Measurements from ENCODE around the gene ADNP.
A peak's percentile ranks its signal among the peaks of the same experiment; 100 is the strongest.
"Not testable (repeated sequence)": the region's sequence is repeated elsewhere in the genome, so short reads cannot be mapped to it uniquely, and the experiment has no call there.

ADNP gene

GRCh38 chr20:50931306-50932015 is at the start of gene ADNP:
TSS of gene ADNP (minus strand) at chr20:50931437. CDS start at chr20:50903996, 27,441 bp downstream.
- in situ Hi-C loops (cut with MboI; ENCODE audit: low pct_unique_long_range_greater_than_20kb, low sequenced_read_pairs): no loop called here
- peak; percentile 96 for DNase-seq

DNA sequence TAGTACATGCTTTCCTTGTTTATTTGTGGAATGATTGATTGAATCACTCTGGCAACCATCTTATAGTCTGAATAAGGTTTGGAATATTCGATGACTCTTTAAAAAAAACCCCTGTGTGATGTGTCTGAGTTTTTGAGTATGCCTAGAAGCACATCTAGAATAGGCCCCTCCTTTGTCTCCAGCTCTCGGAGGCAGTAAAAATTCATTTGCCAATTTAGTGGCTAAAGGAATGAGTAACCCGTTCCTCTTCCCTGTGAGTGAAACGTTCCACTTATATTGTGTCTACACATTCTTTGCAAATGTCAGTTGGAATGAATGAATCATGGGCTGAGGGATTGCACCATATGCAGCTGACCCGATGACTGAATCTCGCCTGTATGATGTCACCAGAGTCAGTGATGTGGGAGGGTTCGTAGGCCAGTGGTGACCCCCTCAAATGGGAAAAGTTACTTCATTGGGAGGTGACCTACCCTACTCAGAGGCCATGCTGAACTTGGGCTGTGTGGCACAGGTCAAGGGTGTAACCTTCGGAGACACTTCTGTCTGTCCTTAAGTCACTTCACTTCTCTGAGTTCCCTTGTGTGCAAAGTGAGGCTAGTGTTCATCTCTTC is 48.9 kb upstream of the ADNP start:
- in situ Hi-C loops (cut with MboI; ENCODE audit: low pct_unique_long_range_greater_than_20kb, low sequenced_read_pairs): loop anchor here (25.0 kb wide), 1 partner anchor 332 kb away; no protein-coding TSS in a partner anchor

DNA sequence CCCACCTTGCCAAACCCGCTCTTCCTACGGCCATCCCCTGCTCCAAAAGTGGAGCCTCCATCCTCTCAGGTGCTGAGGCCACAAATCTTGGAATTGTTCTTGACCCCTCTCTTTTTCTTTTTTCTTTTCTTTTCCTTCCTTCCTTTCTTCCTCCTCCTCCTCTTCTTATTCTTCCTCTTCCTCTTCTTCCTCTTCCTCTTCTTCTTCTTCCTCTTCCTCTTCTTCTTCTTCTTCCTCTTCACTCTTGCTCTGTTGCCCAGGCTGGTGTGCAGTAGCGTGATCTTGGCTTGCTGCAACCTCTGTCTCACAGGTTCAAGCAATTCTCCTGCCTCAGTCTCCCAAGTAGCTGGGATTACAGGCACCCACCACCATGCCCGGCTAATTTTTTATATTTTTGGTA is 47.3 kb upstream of the ADNP start:
- in situ Hi-C loops (cut with MboI; ENCODE audit: low pct_unique_long_range_greater_than_20kb, low sequenced_read_pairs): loop anchor here (25.0 kb wide), 1 partner anchor 334 kb away; no protein-coding TSS in a partner anchor
- DNase-seq: not testable (repeated sequence)

More for the DNA sequence above, 48.9 kb upstream of the ADNP start:
- no peak for DNase-seq

DNA sequence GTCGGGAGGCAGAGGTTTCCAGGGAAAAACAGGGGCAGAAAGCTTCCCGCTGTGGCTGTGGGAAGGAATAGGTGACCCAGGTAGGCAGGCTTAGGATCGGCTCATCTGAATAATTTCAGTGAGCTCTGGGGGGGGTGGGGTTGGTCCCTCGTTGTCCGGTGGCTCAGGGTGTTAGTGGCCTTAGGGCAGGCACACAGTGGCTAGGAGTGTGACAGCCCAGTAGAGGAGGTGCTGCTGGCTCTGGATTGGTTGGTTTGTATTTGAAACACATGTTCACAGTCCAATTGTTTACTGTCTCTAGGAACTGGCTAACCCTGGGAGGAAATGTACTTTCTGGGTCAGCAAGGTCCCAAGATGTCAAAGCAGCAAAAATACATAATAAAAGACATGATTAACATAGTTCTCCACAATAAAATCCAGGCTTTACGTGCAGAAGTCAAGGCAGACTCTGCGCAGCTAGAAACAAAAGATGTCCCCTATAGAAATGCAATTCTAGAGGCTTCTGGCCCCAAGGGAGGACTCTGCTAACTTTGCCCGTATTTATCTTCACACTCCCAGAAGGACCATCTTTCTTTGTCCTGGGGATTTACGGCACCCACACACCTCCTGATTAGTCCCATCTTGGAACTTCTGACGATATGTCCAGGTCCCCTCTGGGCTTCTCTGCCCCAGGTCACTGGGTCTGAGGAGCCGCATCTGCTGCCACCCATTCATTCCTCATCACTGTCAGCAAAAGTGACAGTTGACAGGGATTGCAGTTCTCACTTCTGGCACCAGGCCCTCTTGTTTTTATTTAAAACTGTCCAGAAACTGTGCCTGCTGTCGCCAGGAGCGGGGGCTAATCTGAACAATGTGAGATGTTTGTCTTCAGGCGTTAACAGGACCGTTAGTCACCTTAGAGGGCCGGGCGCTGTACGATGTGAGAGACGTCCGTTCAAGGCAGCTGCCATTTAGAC is 46.1 kb upstream of the ADNP start:
- in situ Hi-C loops (cut with MboI; ENCODE audit: low pct_unique_long_range_greater_than_20kb, low sequenced_read_pairs): loop anchor here (25.0 kb wide), 1 partner anchor 335 kb away; no protein-coding TSS in a partner anchor
- DNase-seq: no peak

- in situ Hi-C loops (cut with MboI; ENCODE audit: low pct_unique_long_range_greater_than_20kb, low sequenced_read_pairs): loop anchor here (25.0 kb wide), 1 partner anchor 336 kb away; no protein-coding TSS in a partner anchor
- DNase-seq: no peak
Observed at GRCh38 chr20:50975701-50976330, 44.6 kb upstream of the ADNP start.

DNA sequence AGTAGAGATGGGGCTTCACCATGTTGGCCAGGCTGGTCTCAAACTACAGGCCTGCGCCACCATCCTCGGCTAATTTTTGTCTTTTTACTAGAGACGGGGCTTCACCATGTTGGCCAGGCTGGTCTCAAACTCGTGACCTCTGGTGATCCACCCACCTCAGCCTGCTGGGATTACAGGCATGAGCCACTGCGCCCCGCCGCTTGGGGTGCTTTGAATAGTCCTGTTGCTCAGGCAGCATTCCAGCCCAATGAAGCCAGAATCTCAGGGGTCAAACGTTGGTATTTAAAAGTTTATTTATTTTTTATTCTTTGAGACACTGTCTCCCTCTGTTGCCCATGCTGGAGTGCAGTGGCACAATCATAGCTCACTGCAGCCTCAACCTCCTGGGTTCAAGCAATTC is 38.7 kb upstream of the ADNP start:
- no peak for DNase-seq
- in situ Hi-C loops (cut with MboI; ENCODE audit: low pct_unique_long_range_greater_than_20kb, low sequenced_read_pairs): no loop called here

DNA sequence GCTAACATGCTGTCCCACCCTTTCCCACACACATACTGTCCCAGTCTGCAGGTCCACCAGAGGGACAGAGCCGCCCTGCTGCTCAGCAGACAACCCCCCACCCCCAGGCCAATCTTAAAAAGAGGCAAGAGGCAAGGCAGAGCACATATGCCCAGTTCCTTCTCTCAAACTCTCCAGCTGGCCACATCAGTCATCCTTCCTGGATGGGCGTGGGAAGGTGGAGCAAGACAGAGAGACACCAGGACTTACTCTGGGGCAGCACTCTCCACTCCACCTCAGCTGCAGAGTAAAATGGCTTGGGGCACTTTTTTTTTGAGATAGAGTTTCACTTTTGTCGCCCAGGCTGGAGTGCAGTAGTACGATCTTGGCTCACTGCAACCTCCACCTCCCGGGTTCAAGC is 38.2 kb upstream of the ADNP start:
- in situ Hi-C loops (cut with MboI; ENCODE audit: low pct_unique_long_range_greater_than_20kb, low sequenced_read_pairs): no loop called here
- DNase-seq: no peak

GRCh38 chr20:50968289-50968688 is 37.1 kb upstream of the ADNP start:
- in situ Hi-C loops (cut with MboI; ENCODE audit: low pct_unique_long_range_greater_than_20kb, low sequenced_read_pairs): no loop called here
- no peak for DNase-seq

DNA sequence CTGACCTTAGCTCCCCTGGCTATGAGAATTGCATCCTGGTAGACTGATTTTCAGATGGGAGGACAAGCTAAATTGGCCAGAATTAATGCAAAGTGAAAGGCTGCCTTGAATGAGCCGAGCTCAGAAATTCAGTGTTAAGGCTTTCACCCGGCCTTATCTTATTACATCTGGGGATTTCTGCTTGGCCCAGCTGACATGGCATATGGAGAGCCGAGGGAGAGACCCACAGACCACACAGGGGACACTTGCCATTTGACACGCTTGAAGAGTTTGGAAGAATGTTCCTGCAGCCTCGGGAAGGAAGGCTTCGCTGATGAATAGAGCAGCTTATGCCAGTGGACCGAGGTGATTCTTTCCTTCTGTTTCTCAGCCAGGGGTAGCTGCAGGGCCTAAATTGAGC is 36.3 kb upstream of the ADNP start:
- in situ Hi-C loops (cut with MboI; ENCODE audit: low pct_unique_long_range_greater_than_20kb, low sequenced_read_pairs): no loop called here
- no peak for DNase-seq

GRCh38 chr20:50959543-50960126 is 28.4 kb upstream of the ADNP start:
- no peak for DNase-seq
- in situ Hi-C loops (cut with MboI; ENCODE audit: low pct_unique_long_range_greater_than_20kb, low sequenced_read_pairs): no loop called here

DNA sequence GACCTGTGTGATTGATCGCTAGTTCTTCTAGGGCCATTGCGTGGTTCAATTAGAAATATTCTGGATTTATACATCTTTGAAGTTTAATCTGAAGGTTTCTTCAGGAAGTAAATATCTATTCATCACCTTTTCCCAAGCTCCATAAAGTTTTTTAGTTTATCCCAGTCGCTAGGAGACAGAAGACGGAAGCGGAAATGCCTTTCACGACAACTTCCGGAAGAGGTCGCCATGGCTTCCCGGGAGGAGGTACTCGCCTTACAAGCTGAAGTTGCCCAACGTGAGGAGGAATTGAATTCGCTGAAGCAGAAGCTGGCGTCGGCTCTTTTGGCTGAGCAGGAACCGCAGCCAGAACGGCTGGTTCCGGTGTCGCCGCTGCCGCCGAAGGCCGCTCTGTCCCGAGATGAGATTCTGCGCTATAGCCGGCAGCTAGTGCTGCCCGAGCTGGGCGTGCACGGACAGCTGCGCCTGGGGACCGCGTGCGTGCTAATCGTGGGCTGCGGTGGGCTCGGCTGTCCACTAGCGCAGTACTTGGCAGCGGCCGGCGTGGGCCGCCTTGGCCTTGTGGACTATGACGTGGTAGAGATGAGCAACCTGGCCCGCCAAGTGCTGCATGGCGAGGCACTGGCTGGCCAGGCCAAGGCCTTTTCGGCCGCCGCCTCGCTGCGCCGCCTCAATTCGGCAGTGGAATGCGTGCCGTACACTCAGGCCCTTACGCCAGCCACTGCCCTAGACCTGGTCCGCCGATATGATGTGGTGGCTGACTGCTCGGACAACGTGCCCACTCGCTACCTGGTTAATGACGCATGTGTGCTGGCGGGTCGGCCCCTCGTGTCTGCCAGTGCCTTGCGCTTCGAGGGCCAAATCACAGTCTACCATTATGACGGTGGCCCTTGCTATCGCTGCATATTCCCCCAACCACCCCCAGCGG is 27.6 kb upstream of the ADNP start, which contains the start of gene MOCS3:
Gene MOCS3 (plus strand): TSS at position 204 of the 928 bp plus-strand sequence. CDS start 25 bp downstream, at position 229.
- DNase-seq: peak; percentile 94
- in situ Hi-C loops (cut with MboI; ENCODE audit: low pct_unique_long_range_greater_than_20kb, low sequenced_read_pairs): no loop called here

- DNase-seq: peak; percentile 93
- in situ Hi-C loops (cut with MboI; ENCODE audit: low pct_unique_long_range_greater_than_20kb, low sequenced_read_pairs): no loop called here
Observed at GRCh38 chr20:50957798-50958614, 26.8 kb upstream of the ADNP start, which contains the start of gene DPM1. TSS of gene DPM1 (minus strand) at chr20:50958532. CDS start at chr20:50958523, 9 bp downstream.

DNA sequence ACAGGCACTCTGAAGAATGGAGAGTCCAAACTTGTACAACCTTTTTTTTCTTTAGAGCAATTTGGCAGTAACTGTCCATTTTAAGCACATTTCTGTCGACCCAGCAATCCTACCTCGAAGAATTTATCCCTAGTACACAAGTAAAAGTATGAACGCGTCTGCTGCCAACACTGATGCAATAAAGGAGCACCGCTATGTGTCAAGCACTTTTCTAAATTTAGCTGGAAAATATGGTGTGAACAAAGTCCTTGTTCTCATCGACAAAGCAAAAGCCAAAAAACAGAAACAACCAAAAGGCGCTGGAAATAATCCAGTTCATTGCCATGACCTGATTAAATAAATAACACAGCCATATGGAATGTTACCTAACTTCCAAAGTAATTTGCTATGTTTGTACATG is 26.0 kb upstream of the ADNP start:
- in situ Hi-C loops (cut with MboI; ENCODE audit: low pct_unique_long_range_greater_than_20kb, low sequenced_read_pairs): no loop called here
- DNase-seq: peak; percentile 14

DNA sequence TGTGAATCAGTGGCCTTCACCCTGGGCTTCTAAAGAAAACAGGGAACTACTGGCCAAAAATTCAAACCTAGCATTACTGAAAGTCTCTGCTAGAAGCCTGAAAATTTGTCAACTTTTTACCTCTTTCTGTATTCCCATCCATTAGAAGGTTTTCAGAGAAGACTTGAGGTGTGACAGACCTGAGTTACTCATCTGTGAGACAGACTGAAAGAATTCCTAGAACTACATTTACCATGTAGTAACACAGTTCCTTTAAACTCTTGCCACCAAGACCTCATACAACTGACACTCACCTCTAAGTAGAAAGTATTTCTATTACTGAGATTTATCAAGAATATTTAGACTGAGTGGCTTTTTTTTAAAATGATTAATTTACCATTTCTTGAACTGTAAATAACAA is 22.6 kb upstream of the ADNP start:
- DNase-seq: no peak
- in situ Hi-C loops (cut with MboI; ENCODE audit: low pct_unique_long_range_greater_than_20kb, low sequenced_read_pairs): no loop called here

DNA sequence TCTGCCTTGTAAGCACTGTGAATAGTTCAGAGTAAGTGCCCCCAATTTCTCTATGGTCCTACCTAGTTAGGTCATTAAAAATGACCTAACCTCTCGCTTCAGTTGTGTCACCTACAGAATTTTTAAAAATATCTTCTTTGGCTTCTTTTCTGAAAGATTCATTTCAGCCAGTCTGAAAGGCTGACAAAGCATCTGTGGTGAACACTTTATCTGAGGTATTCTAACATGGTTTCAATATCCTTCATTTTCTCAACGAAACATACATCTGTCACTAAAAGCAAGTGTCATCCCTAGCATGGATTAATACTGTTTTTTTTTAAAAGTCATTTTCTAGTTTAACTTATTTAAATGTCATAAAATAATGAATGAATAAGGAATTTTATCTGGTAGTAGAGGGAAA is 22.0 kb upstream of the ADNP start:
- DNase-seq: no peak
- in situ Hi-C loops (cut with MboI; ENCODE audit: low pct_unique_long_range_greater_than_20kb, low sequenced_read_pairs): no loop called here

DNA sequence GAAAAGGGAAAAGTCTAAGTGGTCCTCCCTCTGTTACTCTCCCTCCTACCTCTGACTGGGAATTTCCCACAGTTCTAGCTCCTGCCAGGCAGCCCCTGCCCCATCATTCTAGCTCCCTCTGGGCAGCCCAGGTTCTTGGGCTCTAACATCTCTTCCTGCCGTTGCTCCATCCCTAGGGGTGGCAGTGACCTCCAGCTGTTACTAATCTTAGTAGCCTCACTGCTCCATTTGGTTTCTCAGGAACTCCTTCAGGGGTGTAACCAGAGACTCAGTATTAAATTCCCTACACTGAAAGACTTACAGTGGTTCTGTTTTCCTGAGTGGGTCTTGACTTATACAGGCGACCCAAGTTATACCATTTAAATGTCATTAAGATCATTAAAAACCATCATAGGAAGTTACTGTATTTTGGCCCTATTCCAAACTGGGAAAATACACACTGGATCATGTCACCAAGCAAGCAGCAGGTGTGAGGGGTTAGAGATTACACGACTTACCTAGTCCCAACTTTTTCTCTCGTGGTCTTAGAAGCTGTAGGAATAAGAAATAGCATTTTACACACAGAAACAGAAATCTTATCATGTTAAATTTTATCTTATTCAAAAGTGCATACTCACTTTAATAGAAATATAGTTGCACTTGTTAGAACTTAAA is 17.0 kb upstream of the ADNP start:
- in situ Hi-C loops (cut with MboI; ENCODE audit: low pct_unique_long_range_greater_than_20kb, low sequenced_read_pairs): no loop called here
- DNase-seq: no peak

Data from KBM-7 (cell line).